COLO668 (cell line): ENCODE results near the gene PCDH1.
"Not testable (repeated sequence)": the region's sequence is repeated elsewhere in the genome, so short reads cannot be mapped to it uniquely, and the experiment has no call there.

ENCODE experiments used
- DNase-seq: peaks from one replicate; lab custom pipeline; 2025; ENCODE audit not compliant: unreplicated experiment; lab: John Stamatoyannopoulos, UW

PCDH1 gene

DNA sequence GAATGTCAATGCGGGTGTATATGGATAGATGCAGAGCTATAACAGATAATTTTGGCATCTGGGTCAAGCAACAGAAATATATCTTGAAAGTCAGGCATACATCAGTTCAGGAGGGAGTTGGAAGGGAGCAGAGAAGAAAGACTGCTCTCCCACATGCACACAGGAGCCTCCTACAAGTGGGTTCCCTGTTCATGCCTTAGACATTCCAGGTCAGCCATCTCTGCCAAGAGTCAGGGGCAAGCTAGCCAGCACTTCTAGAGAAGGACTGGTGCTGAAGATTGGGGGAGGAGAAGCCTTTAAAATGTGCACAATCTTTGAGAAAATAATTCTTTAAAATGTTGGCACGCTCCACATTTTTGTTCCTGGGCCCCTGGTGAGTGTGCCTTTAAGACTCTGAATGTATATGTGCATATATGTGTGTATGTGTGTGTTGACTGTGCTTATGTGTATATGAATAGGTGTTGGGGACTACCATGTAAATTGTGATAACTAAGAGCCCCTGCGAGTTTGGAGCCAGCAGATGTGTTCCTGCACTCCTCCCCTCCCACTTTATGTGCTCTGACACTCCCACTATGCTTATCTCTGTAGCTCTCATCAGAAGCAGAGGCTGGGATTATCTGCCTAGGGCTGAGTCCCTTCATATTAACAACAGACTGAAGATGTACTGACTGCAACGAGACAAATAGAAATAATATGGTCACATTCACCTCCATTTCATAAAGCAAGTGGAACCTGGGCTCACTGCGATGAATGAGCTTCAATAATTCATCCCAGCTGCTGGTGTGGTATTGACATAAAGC, 24.0 kb upstream of the PCDH1 start:
- DNase-seq, result no peak

DNA sequence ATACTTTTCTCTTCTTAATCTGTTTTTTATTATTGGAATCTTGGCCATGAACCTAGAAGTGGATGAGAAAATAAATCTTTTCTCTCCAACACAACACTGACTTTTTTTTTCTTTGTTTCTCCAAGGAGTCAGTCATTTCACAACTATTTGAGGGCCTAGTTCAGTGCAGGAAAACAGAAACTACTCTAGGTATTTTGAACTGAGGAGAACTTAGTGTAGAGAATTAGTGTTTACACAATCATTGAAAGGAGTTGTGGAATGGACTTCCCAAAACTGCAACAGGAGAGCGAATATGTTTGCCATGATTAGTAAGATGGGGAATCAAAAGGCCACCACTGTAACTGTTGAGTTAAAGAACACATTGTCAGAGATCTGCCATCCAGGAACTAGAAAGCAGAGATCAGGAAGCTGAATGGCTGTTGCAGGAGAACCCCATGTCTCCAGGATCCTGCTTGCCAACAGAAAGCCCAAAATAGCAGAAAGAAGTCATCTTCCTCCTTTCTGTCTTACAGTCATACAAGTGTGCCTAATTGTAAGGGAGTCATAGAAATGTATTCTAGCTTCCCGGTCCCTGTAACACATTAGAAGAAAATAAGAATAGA, 20.3 kb upstream of the PCDH1 start:
- no peak for DNase-seq

DNA sequence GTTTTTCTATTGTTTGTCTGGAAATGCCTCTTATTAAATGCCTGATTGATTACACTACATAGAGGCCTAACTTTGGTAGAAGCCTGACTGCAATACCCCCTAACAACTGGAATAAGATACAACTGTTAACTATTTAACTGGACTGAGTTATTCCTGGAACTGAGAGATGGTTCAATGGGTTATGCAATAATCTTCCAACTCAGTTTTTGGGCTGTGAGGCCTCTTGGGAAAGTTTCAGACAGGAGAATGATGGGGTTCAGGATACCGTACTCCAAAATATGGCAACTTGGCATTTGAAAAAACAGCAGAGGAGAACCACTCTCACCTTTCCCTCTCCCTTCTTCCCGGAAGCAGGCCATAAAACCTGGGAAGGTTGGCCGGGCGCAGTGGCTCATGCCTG, 19.2 kb upstream of the PCDH1 start:
- no peak for DNase-seq

DNA sequence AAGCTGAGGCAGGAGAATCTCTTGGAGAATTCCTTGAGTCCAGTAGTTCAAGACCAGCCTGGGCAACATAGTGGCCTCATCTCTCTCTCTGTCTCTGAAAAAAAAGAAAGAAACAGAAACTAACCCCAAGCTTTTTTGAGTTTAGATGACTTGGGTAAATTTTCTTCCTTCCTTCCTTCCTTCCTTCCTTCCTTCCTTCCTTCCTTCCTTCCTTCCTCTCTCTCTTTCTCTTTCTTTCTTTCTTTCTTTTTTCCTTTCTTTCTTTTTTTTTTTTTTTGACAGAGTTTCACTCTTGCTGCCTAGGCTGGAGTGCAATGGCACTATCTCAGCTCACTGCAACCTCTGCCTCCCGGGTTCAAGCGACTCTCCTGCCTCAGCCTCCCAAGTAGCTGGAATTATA, 12.2 kb upstream of the PCDH1 start:
- not testable (repeated sequence) for DNase-seq

DNA sequence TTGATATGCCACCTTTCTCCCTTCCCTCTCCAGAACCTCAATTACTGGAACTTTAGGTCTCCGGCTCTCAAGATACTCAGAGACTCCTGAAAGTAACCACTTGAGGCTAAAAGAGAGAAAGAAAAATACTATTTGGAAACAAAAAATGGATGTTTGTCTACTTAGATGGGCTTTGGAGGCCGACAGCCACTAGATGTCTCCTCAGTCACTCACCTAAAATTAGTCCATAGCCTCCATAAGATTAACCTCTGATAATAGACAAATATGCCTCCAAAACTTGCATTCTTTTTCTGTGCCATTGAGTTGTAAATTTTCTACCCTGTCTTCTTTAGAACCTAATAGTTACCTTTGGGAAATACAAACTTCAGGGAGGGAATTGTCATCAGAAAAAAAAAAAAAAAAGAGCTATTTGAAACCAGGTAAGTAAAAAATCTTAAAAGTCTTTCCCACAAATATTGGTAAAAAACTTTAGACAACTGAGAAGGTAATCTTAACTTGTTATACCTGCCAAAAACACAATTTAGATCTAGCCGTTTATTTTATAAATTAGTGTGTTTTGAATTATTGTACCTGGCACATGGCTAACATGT, 11.2 kb upstream of the PCDH1 start:
- no peak for DNase-seq

DNA sequence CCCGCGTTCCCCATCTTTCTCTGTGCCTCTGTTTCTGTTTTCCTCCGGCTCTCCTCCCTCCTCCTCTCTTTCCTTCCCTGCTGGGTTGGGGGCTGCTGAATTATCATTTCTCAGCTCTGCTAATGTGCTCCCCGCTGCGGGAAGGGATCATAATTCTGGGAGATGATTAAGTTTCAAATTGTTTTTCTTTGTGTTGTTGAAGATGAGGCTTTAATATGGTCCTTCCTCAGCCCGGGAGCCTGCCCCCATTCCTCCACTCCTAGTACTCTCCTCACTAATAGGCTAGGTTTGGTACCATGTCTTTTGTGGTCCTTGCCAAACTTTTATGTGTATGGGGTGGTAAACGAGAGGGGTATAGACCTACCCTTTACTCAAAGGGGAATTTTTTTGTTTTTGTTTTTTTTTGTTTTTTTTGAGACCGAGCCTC, 5.7 kb upstream of the PCDH1 start:
- no peak for DNase-seq

DNA sequence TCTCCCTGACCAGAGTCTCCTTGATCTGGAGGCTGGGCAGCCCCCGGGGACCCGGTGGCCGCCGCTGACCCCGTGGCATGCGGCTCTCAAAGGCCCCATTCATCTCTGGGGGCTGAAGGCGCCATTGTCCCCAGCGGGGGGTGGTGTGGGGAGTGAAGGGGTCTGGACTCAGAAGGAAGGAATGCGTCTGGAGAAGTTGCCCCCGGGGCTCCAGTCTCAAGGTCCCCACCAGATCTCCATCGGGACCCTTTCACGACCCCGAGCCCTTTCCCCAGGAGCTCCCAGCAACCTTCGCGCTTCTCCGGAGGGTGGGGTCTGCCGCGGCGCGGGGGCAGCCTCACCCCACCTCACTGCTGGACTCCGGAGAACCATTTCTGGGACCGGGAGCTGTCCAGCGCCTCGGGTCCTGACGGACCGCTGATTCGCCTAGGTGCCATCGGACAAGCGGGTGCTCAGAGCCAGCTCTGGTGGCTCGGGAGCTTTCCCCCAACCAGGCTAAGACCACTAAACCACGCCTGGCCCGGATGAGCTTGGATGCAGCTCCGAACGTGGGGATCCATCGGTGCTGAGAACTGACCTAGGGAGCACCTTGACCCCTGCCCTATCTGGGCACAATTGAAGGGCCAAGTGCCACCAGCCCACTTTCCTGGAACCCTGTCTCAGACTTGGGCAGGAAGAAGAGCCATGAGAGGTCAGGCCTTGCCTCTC, 5.1 kb upstream of the PCDH1 start:
- DNase-seq, result no peak

DNA sequence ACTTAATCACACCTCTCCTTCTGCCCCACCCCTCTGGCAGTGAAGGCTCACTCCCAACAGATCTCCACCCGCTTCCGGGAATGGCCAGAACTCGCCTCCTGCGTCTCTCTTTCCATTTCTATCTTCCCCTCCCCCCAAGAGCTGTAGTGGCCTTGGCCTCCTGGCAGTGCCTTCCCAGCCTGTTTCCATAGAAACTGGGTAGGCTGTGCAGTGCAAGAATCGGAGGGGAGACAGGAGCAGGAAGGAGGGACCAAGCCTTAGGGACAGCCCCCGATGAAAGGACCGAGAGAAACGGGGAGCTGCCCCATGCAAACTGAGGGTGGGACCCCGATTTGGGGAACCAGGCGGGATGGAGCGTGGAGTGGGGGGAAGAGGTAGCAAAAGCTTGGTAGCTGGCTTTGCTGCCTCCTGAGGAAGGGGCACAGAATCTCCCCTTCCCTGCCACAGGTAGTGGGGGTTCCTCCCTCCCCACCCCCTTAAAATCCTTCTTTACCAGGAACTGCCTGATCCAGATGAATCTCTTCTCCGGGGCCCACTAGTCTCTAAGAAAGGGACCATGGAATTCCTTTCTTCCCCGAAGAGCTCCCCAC, 4.5 kb upstream of the PCDH1 start:
- no peak for DNase-seq

DNA sequence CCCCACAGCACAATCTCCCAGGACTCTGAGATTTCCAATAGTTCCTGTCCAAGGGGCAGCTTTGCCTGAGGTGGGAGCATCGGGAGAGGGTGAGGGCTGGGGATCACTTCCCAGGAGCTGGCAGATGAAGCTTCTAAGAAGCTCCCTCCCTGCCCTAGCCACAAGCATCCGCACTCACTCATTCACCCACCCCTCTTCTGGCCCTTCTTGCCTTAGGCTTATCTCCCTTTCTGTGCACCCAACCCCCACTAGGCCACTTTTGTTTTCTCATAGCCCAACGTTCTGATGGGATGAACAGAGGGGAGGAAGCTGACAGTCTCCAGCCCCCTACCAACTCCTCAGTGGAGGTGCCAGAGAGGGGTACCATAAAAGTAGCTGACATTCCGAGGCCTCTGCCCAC, 3.7 kb upstream of the PCDH1 start:
- no peak for DNase-seq

DNA sequence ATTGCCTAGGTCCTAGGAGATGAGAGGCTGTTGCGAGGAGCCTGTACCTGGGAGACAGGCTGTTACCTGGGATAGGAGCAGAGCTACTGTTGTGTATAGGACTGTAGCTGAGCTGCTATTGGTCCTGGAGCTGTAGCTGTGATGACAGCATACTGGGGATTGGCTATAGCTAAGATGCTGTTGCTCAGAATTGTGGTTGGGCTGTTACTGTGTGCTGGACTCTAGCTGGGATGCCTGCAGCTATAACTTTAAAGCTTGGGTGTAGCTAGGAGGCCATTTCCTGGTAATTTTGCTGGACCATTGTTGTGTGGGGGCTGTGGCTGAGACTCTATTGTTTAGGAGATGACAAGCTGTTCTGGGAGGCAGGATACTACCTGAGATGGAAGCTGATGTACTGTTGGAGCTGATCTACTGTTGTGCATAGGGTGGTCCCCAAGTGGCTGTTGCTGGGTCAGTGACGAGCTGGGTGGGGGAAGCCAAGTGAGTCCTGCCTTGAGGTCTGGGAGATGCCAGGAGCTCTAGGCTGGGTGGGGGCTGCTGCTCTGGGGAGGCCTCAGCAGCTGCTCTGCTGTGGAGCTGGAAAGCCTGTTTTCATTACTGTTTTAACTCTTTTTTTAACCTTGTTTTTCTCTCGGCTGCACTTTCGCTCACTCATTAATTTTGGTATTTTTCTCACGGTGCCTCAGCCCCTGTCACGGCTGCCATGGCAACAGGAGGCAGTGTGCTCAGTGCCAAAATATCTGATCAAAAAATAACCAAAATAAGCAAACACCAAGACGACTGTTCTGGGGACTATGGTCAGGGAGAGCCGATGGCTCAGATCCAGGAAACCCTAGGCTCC, 3.0 kb upstream of the PCDH1 start:
- no peak for DNase-seq

DNA sequence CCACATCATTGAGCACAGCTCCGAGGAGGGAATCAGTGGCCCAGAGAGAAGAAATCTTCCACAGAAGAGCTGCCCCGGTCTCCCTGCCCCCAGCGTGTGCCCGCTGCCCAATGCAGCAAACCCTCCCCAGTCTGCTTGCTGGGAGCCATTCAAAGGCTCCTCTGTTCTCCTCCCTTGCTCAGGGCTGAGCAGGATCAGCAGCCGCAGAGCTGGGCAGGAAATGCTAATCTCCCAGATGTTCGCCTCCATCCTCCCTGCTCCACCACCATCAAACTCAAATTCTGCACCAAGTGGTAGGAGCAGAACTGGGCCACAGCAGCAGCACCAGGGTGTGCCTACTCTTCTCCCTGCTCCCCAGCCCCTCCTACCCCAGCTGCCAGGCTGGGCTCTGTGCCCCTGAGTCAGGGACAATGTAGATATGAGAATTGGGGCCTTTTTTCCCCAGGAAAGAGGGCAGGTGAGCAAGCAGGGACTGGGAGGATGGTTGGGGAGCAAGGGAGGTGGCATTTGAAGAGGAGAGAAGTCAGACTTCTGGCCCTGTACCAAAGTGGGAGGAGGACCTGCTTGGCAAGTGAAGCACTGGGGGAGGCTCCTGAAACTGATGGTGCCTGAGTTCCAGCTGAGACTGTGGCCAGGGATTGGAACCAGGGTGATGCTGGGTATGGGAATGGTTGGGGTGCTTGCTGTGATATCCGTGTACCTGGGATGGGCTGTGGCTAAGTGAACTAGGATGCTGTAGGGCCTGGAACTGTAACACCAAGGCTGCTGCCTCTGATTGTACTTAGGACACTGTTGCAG, 1.9 kb upstream of the PCDH1 start:
- no peak for DNase-seq

DNA sequence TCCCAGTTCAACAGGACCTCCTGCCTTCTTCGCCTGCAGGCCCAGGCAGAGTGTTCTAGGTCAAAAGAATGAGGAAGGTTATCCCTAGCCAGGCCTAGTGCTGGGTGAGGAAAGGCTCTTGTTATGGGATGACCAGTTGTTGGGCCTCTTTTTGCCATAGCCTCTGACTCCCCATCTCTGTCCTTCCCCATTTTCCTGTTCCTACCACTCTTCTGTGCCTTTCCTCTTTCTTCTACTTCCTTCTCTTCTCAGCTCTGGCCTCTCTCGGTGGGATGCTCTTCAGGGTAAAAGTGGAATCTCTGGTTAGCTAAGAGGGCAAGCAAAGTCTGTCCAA, 1.2 kb upstream of the PCDH1 start:
- no peak for DNase-seq

DNA sequence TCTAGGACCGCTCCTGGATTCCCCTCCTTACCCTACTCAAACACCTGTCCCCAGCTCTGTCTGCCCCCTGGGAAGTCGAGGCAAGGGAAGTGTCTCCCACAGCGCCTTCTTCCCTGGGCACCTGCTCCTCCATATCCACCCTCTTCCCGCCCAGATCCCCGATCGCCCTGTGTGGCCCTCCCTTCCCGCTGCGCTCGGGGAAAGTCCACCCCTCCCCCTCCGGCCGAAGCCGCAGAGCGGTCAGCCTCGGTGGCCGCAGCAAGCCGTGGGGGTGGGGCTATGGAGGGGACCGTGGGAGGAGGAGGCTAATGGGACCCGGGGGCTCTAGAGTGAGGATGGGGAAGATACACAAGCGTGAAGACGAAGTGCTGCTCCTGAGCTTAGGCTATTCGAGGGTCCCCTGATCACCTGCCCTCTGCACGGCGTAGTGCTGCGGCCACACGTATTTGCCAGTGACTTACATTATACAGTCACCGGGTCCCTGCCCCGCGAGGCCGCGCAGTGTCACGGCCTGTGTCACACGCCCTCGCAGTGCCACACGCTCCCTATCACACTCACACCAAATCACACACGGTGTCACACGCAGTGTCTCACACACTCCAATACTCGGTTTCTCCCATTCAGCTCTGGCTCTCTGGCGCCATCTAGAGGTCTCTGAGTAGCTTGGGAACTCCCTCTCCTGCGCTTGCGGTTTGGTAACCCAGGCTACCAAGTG, 658 bp upstream of the PCDH1 start:
- peak; percentile 86 for DNase-seq

DNA sequence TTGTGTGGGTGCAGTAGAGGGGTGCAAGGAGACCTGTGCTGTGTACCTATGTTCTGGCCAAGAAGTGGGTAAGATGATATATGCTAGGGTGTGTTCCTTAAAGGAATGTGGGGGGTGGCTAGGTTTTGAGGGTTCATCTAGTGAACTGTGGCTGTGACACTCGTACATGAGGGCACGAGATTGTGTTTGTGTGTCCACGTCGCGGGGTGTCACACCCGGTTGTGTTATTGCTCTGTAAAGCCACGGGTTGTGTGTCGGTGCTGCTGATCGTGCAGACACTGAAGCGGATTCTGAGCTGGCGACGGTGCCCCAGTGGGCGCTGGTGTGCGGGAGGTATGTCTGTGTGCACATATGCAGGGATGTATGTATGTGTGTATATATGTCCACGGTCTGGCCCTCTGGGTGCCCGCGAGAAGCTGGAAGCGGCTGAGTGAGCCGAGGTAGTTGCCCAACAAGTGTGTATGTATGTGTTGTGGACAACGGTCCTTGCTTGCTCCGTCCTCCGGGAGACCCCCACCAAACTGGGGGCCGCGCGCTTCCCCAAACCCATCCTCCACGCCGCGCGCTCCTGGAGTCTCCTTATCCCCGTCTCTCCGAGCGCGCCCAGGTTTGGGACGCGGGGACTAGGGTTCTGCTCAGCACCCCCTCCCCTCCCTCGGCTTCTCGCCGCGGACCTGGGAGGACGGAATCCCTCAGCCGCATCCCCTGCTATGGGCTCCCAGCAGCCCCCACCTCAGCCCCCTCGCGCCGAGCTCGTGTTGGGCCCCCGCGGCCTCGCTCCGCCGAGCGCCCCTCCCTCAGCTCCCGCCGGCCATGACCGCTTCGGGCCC, 639 bp downstream of the PCDH1 start:
- peak; percentile 40 for DNase-seq

DNA sequence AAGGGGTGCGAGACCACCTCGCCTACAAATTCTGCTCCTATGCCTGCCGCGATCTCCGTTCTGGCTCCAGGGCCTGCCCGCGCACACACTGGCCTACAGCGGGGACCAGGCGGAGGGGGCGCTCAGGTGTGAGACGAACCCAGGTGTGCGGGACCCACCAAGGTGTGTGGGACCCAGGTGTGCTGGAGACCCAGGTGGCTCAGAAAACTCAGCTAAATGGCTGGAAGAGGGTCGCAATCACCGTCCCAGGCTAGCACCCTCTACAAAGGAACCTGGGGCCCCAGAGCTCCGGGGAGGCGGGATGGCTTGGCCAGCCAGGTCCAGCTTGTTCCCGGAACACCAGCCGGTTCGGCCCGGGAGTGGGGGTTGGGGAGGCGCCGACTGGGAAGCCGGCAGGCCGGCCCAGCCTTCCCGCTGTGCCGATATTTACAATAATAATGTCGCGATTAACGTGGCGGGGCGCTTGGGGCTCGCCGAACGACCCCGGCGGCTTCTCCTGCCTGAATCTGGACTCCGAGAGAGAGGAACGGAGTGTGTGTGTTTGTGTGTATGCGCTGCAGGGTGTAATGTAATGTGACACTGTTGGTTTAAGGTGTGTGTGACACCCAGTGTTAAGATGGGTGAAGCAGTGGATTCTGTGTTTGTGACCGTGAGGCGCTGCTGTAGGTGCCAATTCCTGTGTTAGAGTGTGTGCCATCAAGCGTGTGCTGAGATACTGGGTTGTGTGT, 1.4 kb downstream of the PCDH1 start:
- DNase-seq, result peak; percentile 23

DNA sequence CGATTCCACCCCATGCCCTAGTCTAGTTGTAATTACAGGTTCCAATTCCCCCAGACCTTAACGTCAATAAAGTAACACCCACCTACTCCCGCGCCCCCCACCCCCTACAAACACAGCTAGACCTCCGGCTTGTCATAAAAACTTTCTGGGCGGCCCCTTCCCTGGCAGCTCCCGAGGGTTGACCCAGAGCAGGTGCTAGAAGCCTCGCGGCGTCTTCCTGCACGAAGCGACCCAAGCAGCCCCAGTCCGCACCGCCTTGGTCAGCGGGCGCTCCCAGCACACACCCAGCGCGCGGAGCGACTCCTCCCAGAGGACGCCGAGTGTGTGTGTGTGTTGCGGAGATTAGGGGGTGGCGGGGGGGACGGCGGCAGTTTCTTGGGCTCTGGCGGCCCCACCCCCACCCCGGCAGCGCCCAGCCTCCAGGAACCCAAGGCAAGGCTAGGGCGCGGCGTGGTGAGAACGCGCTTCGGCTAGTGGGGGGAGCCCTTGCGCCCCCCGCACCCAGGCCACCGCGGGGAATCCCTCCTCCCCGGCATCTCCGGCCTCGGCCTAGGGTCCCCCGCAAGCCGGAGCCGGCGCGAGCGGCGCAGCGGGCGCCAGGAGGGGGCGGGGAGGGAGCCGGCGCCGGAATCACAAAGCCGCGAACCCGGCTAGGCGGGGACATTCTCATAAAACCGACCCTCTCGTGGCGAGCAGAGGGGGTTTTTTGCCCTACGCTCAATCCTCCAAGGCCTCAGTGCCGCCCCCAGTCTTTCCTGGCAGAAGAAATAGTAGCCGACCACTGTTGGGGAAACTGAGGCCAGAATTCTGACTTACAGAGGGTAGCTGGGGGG, 2.2 kb downstream of the PCDH1 start:
- DNase-seq, result peak; percentile 28
